Muscle of leg (tissue), 11 donors: ENCODE results near the gene MT1X. TPM values are rescaled to one million over a fixed set of nuclear protein-coding genes. Genes with fewer than 3 reads are reported as not detected.
A peak's percentile ranks its signal among the peaks of the same experiment; 100 is the strongest.

Source experiments
- DNase-seq: peaks from one replicate; pipeline ENCODE4 v3.0.0; 2013
- H3K27ac ChIP-seq: one replicate; pipeline ENCODE4 v1.5.1; 2013; ENCODE audit warnings: mild to moderate bottlenecking, low read length, control low read depth
- H3K27me3 ChIP-seq: one replicate; pipeline ENCODE4 v1.6.1; 2013; ENCODE audit warnings: low read length; ENCODE audit not compliant: control insufficient read depth, insufficient read depth
- H3K36me3 ChIP-seq: one replicate; pipeline ENCODE4 v1.6.1; 2013; ENCODE audit warnings: low read length; ENCODE audit not compliant: control insufficient read depth, insufficient read depth
- H3K4me1 ChIP-seq: one replicate; pipeline ENCODE4 v1.6.1; 2013; ENCODE audit warnings: low read length; ENCODE audit not compliant: control insufficient read depth, insufficient read depth
- H3K4me3 ChIP-seq: one replicate; pipeline ENCODE4 v1.5.1; 2013; ENCODE audit warnings: low read length, control low read depth
- H3K9me3 ChIP-seq: replicated peaks from 2 replicates; pipeline ENCODE4 v1.6.1; 2013; ENCODE audit warnings: low read depth, low read length; ENCODE audit not compliant: control insufficient read depth
- WGBS: methylation state at CpG from one replicate; pipeline ENCODE4 v1.1.5; 2013; ENCODE audit warnings: missing lambda C conversion rate; ENCODE audit not compliant: insufficient coverage; 5-methylcytosine and 5-hydroxymethylcytosine counted together
- polyA plus RNA-seq, 8 donors: library from polyadenylated mRNA; unstranded; fragments of 120-200 nt; gene quantifications; one replicate each; pipeline versions ENCODE4 v1.2.1 to v1.2.3, GENCODE V29; 2013; ENCODE audit warnings: inconsistent platforms in 1 of 8, low replicate concordance in 1 of 8; ENCODE audit not compliant: insufficient read length in 8 of 8, insufficient read depth in 1 of 8
- total RNA-seq: library from RNA; stranded (reverse); fragments of 120-200 nt; gene quantifications from one replicate; pipeline ENCODE4 v1.2.4, GENCODE V29; 2013

MT1X gene
- total and polyA plus RNA-seq, 9 donors, result 7.3 to 16.8 (median 11.1) TPM

DNA sequence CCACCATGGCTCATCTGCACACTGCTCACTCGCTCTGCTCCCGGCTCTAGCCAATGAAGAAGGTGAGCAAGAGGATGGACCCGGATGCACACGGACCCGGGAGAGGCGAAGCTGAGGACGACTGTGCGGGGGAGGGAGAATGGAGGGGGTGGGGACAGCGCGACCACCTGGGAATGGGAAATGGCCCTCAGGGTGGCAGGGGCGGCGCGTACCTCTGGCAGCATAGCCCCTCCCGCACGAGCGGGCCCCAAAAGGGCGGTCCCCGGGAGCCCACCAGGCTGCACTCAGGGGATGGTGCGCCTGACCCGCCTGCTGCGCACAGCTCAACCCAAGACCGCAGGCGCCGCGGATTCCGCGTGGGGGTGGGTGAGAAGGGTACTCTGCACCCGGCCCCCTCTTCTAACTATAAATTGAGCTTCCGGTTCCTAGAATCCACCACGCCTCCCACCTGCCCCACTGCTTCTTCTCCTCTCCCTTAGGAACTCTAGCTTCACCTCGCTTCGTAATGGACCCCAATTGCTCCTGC is 6.5 kb upstream of the MT1X start:
- H3K27ac ChIP-seq, result no peak overlapping the region
- no peaks in the 10 kb centered on the region for H3K9me3 ChIP-seq
- peaks cover 14% of the 10 kb centered on the region for H3K4me1 ChIP-seq
- 4% methylated on average over 21 of the region's 32 CpGs for WGBS
- no peak overlapping the region for H3K4me3 ChIP-seq
- no peak for DNase-seq
- H3K27me3 ChIP-seq, result peaks cover 66% of the 10 kb centered on the region
- no peaks in the 10 kb centered on the region for H3K36me3 ChIP-seq

- DNase-seq, result no peak
- Histone ChIP-seq H3K9me3 (no peaks in the 10 kb centered on the region), H3K4me3 (no peak overlapping the region), H3K36me3 (no peaks in the 10 kb centered on the region), H3K4me1 (peaks cover 18% of the 10 kb centered on the region), H3K27ac (no peak overlapping the region), H3K27me3 (peaks cover 51% of the 10 kb centered on the region)
- WGBS, result no CpG with 5 or more reads among the region's 3 CpGs
These were observed 4.8 kb upstream of the MT1X start for GRCh38 chr16:56677474-56677873.

GRCh38 chr16:56679078-56679730 is 3.1 kb upstream of the MT1X start:
- WGBS, result no CpG with 5 or more reads among the region's 3 CpGs
- DNase-seq, result no peak
- Histone ChIP-seq H3K27ac (no peak overlapping the region), H3K9me3 (no peaks in the 10 kb centered on the region), H3K4me3 (no peak overlapping the region), H3K4me1 (peaks cover 33% of the 10 kb centered on the region), H3K36me3 (no peaks in the 10 kb centered on the region), H3K27me3 (peaks cover 40% of the 10 kb centered on the region)

DNA sequence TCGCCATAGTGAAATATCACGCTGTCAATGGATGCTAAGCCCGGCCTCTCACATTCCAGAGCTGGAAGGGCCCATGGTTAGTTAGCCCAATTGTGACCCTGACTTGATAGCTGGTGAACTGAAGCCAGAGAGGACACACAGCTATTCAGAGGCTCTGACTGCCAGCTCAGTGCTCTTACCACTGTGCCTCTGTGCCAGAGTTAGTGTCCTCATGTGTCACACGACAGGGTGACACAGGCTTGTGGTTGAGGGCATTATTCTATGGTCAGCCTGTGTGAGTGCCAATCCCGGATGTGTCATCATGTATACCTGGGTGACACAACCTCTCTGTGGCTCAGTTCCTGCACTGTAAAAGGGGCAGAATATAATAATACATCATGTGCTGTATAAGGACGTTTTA is 2.5 kb upstream of the MT1X start:
- H3K27ac ChIP-seq, result no peak overlapping the region
- H3K4me3 ChIP-seq, result no peak overlapping the region
- WGBS, result 95% methylated on average over 4 of the region's 6 CpGs
- no peaks in the 10 kb centered on the region for H3K9me3 ChIP-seq
- no peak for DNase-seq
- H3K4me1 ChIP-seq, result peaks cover 39% of the 10 kb centered on the region
- no peaks in the 10 kb centered on the region for H3K36me3 ChIP-seq
- H3K27me3 ChIP-seq, result peaks cover 35% of the 10 kb centered on the region

- Histone ChIP-seq H3K4me1 (peaks cover 34% of the 10 kb centered on the region), H3K36me3 (no peaks in the 10 kb centered on the region), H3K27me3 (peaks cover 7% of the 10 kb centered on the region), H3K27ac (no peak overlapping the region), H3K4me3 (peak overlapping the region; percentile 59), H3K9me3 (peaks cover 6% of the 10 kb centered on the region)
- 21% methylated on average over 5 of the region's 8 CpGs for WGBS
- DNase-seq, result no peak
These were observed 580 bp downstream of the MT1X start for GRCh38 chr16:56682703-56683397.

DNA sequence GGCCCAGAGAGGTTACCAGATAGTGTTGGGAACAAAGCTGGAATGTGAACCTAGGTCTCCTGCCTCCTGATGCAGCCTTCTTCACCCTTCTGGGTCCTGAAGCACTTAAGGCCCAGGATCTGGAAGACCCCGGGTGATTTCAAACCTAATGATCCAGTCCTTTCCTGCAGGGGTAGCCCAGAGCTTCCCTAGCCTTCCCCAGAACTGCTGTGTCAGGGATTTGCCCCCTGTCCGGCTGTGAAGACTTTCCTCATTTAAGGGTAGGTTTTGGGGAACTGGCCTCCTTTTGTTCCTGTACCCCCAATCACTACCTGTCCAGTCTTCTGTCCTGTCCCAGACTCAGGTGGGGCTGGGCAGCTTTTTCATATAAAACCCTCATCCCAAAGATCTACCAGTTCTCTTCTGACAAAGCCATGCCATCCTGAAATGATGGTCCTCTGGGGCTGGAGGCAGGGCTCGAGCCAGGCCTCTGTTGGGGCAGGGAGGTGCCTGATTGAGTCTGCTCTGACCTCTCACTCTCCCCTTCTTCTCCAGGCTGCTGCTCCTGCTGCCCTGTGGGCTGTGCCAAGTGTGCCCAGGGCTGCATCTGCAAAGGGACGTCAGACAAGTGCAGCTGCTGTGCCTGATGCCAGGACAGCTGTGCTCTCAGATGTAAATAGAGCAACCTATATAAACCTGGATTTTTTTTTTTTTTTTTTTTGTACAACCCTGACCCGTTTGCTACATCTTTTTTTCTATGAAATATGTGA is 1.3 kb downstream of the MT1X start:
- Histone ChIP-seq H3K9me3 (peaks cover 6% of the 10 kb centered on the region), H3K36me3 (no peaks in the 10 kb centered on the region), H3K4me1 (peaks cover 34% of the 10 kb centered on the region), H3K27ac (no peak overlapping the region), H3K27me3 (peaks cover 4% of the 10 kb centered on the region), H3K4me3 (no peak overlapping the region)
- WGBS, result 40% methylated on average over 2 of the region's 5 CpGs
- DNase-seq, result peak; percentile 41

DNA sequence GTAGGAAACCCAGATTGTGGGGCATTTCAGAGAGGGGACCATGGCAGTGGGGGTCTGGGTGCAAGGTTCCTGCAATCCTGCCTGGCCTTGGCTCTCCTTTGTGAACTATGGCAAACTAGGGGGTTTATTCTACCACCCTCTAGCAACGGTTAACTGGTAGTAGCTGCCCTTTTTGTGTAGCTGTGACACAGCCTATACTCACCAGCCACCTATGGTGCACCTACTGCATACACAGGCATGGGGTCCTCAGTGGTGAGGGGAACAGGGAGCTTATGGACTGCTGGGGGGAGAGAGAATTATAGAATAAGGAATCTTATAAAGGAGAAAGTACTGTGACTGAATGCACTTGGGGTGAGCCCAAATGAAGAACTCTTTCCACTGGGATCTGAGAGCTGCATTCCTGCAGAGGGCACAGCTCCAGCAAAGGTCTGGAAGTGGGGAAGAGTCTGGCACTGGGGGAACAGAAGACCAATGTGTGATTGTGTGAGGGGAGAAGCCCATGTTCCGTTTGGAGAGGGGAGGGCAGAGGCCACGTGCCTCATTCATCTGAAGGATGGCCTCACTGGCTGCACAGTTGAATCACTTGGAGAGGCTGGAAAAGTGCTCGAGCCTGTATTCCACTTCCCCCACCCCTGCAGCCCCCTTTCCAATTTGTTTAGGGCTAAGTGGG is 2.1 kb downstream of the MT1X start:
- Histone ChIP-seq H3K4me3 (no peak overlapping the region), H3K4me1 (peaks cover 34% of the 10 kb centered on the region), H3K36me3 (no peaks in the 10 kb centered on the region), H3K27ac (no peak overlapping the region), H3K27me3 (peaks cover 4% of the 10 kb centered on the region), H3K9me3 (peaks cover 6% of the 10 kb centered on the region)
- WGBS, result no CpG with 5 or more reads among the region's 4 CpGs
- DNase-seq, result peak; percentile 37

- H3K27ac ChIP-seq, result peak overlapping the region; percentile 1
- no peak overlapping the region for H3K4me3 ChIP-seq
These were observed 2.8 kb downstream of the MT1X start for GRCh38 chr16:56684926-56685590.

GRCh38 chr16:56686758-56687157 is 4.5 kb downstream of the MT1X start:
- H3K36me3 ChIP-seq, result no peaks in the 10 kb centered on the region
- H3K27ac ChIP-seq, result no peak overlapping the region
- H3K4me1 ChIP-seq, result peaks cover 32% of the 10 kb centered on the region
- peaks cover 8% of the 10 kb centered on the region for H3K27me3 ChIP-seq
- 98% methylated on average over 4 of the region's 7 CpGs for WGBS
- H3K9me3 ChIP-seq, result peaks cover 6% of the 10 kb centered on the region
- no peak overlapping the region for H3K4me3 ChIP-seq
- DNase-seq, result no peak

More at GRCh38 chr16:56684926-56685590, 2.8 kb downstream of the MT1X start:
- Histone ChIP-seq H3K36me3 (no peaks in the 10 kb centered on the region), H3K4me1 (peaks cover 34% of the 10 kb centered on the region), H3K9me3 (peaks cover 6% of the 10 kb centered on the region), H3K27me3 (peaks cover 4% of the 10 kb centered on the region)
- DNase-seq, result no peak
- 75% methylated on average over 2 of the region's 4 CpGs for WGBS
